Ovary (tissue), 9 donors: ENCODE measurements around the gene SMAD2. TPM values are rescaled to one million over a fixed set of nuclear protein-coding genes. Genes with fewer than 3 reads are reported as not detected.

Experiments
- DNase-seq, 5 donors: peaks; one replicate each; pipeline ENCODE4 v3.0.0-alpha.2; 2019 to 2020
- H3K27ac ChIP-seq, 2 donors: fragments of 200-600 bp; one replicate each; pipeline versions ENCODE4 v1.5.1 to v1.8.0; 2019 to 2022
- H3K27me3 ChIP-seq: fragments of 200-600 bp; one replicate; pipeline ENCODE4 v1.8.0; 2022
- H3K36me3 ChIP-seq: fragments of 200-600 bp; sonication (generic); one replicate; pipeline ENCODE4 v1.5.1; 2019
- H3K4me1 ChIP-seq: one replicate; pipeline ENCODE4 v1.8.1; 2013; ENCODE audit warnings: mild to moderate bottlenecking, moderate library complexity; ENCODE audit not compliant: insufficient read depth
- H3K4me3 ChIP-seq: fragments of 200-600 bp; sonication (generic); one replicate; pipeline ENCODE4 v1.5.1; 2017
- H3K9me3 ChIP-seq, 2 donors: fragments of 200-600 bp in 1 of 2; sonication (generic) in 1 of 2; one replicate each; pipeline versions ENCODE4 v1.5.1 to v1.8.1; 2013 to 2019; ENCODE audit warnings: mild to moderate bottlenecking in 1 of 2, moderate library complexity in 1 of 2
- CTCF ChIP-seq, 3 donors: fragments of 450-650 bp in 2 of 3; fragments of 200-600 bp in 1 of 3; IDR thresholded peaks; one replicate each; pipeline versions ENCODE4 v1.5.1 to v1.8.0; 2016 to 2022; ENCODE audit warnings: antibody characterized with exemption in 3 of 3, mild to moderate bottlenecking in 1 of 3
- EP300 ChIP-seq: sonication (generic); formaldehyde crosslinking; IDR thresholded peaks from one replicate; pipeline ENCODE4 v1.6.1; 2017; ENCODE audit warnings: antibody characterized with exemption
- POLR2A ChIP-seq: fragments of 450-650 bp; IDR thresholded peaks from one replicate; pipeline ENCODE4 v1.6.1; 2017; ENCODE audit warnings: antibody characterized with exemption, mild to moderate bottlenecking, moderate library complexity
- WGBS, 3 donors: extraction: QIAGEN DNeasy Blood & Tissue Kit in 1 of 3; methylation state at CpG; one replicate each; pipeline versions ENCODE4 v1.1.5 to v1.1.7; 2013 to 2017; 5-methylcytosine and 5-hydroxymethylcytosine counted together
- intact Hi-C, 4 donors: fragments of 100-400 bp; cut with DNase I; formaldehyde crosslinking; loops; one replicate each; pipeline versions ENCODE4 v1.11.0 to v1.15.1; 2022 to 2023
- polyA plus RNA-seq, 2 donors: library from polyadenylated mRNA; stranded (reverse); fragments of 200-250 nt in 1 of 2; fragments of 350-450 nt in 1 of 2; fragmentation: Illumina TruSeq in 1 of 2; extraction: RNeasy Lipid Tissue Mini Kit (QIAGEN cat#74804) in 1 of 2; gene quantifications; one replicate each; pipeline ENCODE4 v1.2.3, GENCODE V29; 2013 to 2014
- total RNA-seq, 7 donors: library from RNA; depleted of rRNA in 2 of 7; stranded (reverse); fragments of >200 nt in 2 of 7; fragmentation: NEBNext Ultra II Directional in 3 of 7; extraction: Animal tissue kit (Norgen Biotek cat#: 25700) in 3 of 7; gene quantifications; one replicate each; pipeline versions ENCODE4 v1.1.0 to v1.2.4, GENCODE V29; 2016 to 2023
- donor health status: DM: no; HTN: no; CAD: no; lungs with moderate emphysema.
- donor health status: DM: no; HTN: no; CAD: no.
- donor health status: Bipolar disorder and iron deficiency.
- donor health status: DM: yes; HTN: yes; CAD: no.
- donor health status: DM: no; HTN: no; CAD: no.
- donor health status: DM: yes; HTN: yes; CAD: no.

Gene SMAD2
- total and polyA plus RNA-seq, 9 donors = 27.9 to 160 (median 130) TPM

GRCh38 chr18:47842836-47843235 lies 87.6 kb downstream of the SMAD2 start:
- intact Hi-C loops = no loop called here
- no peaks in the 10 kb centered on the region for H3K9me3 ChIP-seq
- no peak for DNase-seq
- H3K4me1 ChIP-seq = no peaks in the 10 kb centered on the region
- 94 to 100% (median 97%) methylated on average over 1 of the region's 1 CpG for WGBS, 3 donors
- H3K27me3 ChIP-seq = no peaks in the 10 kb centered on the region
- H3K36me3 ChIP-seq = no peaks in the 10 kb centered on the region
- H3K4me3 ChIP-seq = no peak overlapping the region
- TF ChIP-seq CTCF (IDR thresholded peaks at IDR 0.05) (no peak), POLR2A (no peak), EP300 (no peak)
- H3K27ac ChIP-seq = no peak overlapping the region

- no peak for TF ChIP-seq EP300
- TF ChIP-seq POLR2A = no peak
- TF ChIP-seq CTCF (IDR thresholded peaks at IDR 0.05) = no peak
- Histone ChIP-seq H3K4me3 (no peak overlapping the region), H3K36me3 (no peaks in the 10 kb centered on the region), H3K4me1 (peaks cover 2% of the 10 kb centered on the region), H3K27me3 (no peaks in the 10 kb centered on the region), H3K9me3 (no peaks in the 10 kb centered on the region), H3K27ac (no peak overlapping the region)
- intact Hi-C loops = no loop called here
- DNase-seq = no peak
- 94 to 97% (median 95%) methylated on average over 4 of the region's 4 CpGs for WGBS, 3 donors
Measured at GRCh38 chr18:47838396-47838795, 92.1 kb downstream of the SMAD2 start.

- Histone ChIP-seq H3K4me1 (peaks cover 2% of the 10 kb centered on the region), H3K27ac (no peak overlapping the region), H3K4me3 (no peak overlapping the region), H3K27me3 (no peaks in the 10 kb centered on the region), H3K9me3 (no peaks in the 10 kb centered on the region), H3K36me3 (no peaks in the 10 kb centered on the region)
- intact Hi-C loops = no loop called here
- 43 to 61% (median 46%) methylated on average over 1 of the region's 1 CpG for WGBS, 3 donors
- no peak for DNase-seq
- TF ChIP-seq POLR2A = no peak
- no peak for TF ChIP-seq EP300
- TF ChIP-seq CTCF (IDR thresholded peaks at IDR 0.05) = no peak
Measured at GRCh38 chr18:47832348-47832747, 98.1 kb downstream of the SMAD2 start.

GRCh38 chr18:47831351-47831750 lies 99.1 kb downstream of the SMAD2 start:
- no peak for DNase-seq
- TF ChIP-seq EP300 (no peak), CTCF (IDR thresholded peaks at IDR 0.05) (no peak), POLR2A (no peak)
- H3K4me3 ChIP-seq = no peak overlapping the region
- no peaks in the 10 kb centered on the region for H3K27me3 ChIP-seq
- no peaks in the 10 kb centered on the region for H3K9me3 ChIP-seq
- H3K27ac ChIP-seq = no peak overlapping the region
- H3K4me1 ChIP-seq = peaks cover 2% of the 10 kb centered on the region
- no peaks in the 10 kb centered on the region for H3K36me3 ChIP-seq
- intact Hi-C loops = no loop called here
- WGBS, 3 donors = 63 to 81% (median 80%) methylated on average over 1 of the region's 1 CpG

- no peak overlapping the region for H3K27ac ChIP-seq
- no peak overlapping the region for H3K4me3 ChIP-seq
- 97 to 98% (median 97%) methylated on average over 3 of the region's 3 CpGs for WGBS, 3 donors
- intact Hi-C loops = no loop called here
- peaks cover 2% of the 10 kb centered on the region for H3K4me1 ChIP-seq
- no peaks in the 10 kb centered on the region for H3K9me3 ChIP-seq
- H3K36me3 ChIP-seq = no peaks in the 10 kb centered on the region
- TF ChIP-seq EP300 (no peak), CTCF (IDR thresholded peaks at IDR 0.05) (no peak), POLR2A (no peak)
- no peaks in the 10 kb centered on the region for H3K27me3 ChIP-seq
- no peak for DNase-seq
Measured at GRCh38 chr18:47830772-47831171, 99.7 kb downstream of the SMAD2 start.
